Mesodermal cell (in vitro differentiated cells): ENCODE data around the gene TMPRSS7.

ENCODE experiments used
- H3K27ac ChIP-seq: 2 replicates; pipeline ENCODE4 v1.7.0; 2013; ENCODE audit warnings: mild to moderate bottlenecking, low read depth, low read length, moderate library complexity; ENCODE audit not compliant: severe bottlenecking
- H3K36me3 ChIP-seq: 2 replicates; pipeline ENCODE4 v1.7.1; 2013; ENCODE audit warnings: mild to moderate bottlenecking, low read length, moderate library complexity; ENCODE audit not compliant: control insufficient read depth, insufficient read depth
- H3K4me1 ChIP-seq: one replicate; pipeline ENCODE4 v1.7.1; 2013; ENCODE audit warnings: mild to moderate bottlenecking, low read length; ENCODE audit not compliant: insufficient read depth, control insufficient read depth, poor library complexity, severe bottlenecking
- H3K4me3 ChIP-seq: 2 replicates; pipeline ENCODE4 v1.7.0; 2013; ENCODE audit warnings: low read length, control low read depth, mild to moderate bottlenecking; ENCODE audit not compliant: insufficient read depth, poor library complexity, severe bottlenecking; ENCODE audit errors: extremely low read depth
- H3K9me3 ChIP-seq: 2 replicates; pipeline ENCODE4 v1.7.1; 2013; ENCODE audit warnings: mild to moderate bottlenecking, low read length, moderate library complexity; ENCODE audit not compliant: control insufficient read depth
- WGBS, 2 experiments: methylation state at CpG; one replicate each; pipeline ENCODE4 v1.1.5; 2013; ENCODE audit warnings: missing lambda C conversion rate in 2 of 2; ENCODE audit not compliant: insufficient coverage in 2 of 2; 5-methylcytosine and 5-hydroxymethylcytosine counted together

TMPRSS7 gene

DNA sequence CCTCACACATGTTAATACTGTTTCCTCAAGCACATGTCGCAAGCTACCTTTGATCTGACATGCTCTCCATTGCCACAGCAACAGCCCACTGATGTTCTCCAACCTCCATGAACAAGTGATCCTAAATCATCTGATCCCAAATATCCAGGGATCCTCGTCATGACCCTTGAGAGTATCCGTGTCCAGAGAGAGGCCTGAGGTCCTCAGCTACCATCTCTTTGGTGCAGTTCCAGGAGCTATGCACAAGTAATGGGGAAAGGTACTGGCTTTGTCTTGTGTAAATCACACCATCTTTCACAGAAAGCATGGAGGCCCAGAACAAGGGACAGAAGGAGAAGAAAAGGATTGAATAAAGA is 96.1 kb downstream of the TMPRSS7 start:
- no peak overlapping the region for H3K4me3 ChIP-seq
- H3K27ac ChIP-seq: no peak overlapping the region
- H3K4me1 ChIP-seq: peaks cover 17% of the 10 kb centered on the region
- H3K36me3 ChIP-seq: peaks cover 5% of the 10 kb centered on the region
- H3K9me3 ChIP-seq: no peaks in the 10 kb centered on the region
- 82 to 100% methylated on average over 1 of the region's 3 CpGs for WGBS, 2 experiments
